Dermis microvascular lymphatic vessel endothelial cell (primary cell): ENCODE measurements around the gene TAAR8. TPM values are rescaled to one million over a fixed set of nuclear protein-coding genes. Genes with fewer than 3 reads are reported as not detected.
A peak's percentile ranks its signal among the peaks of the same experiment; 100 is the strongest.
"Not testable (repeated sequence)": the region's sequence is repeated elsewhere in the genome, so short reads cannot be mapped to it uniquely, and the experiment has no call there.

Source experiments
- DNase-seq, 2 donors: peaks; one replicate each; pipeline versions ENCODE4 v3.0.0 to v3.0.0-alpha.2; 2010; ENCODE audit warnings: low read depth in 2 of 2
- total RNA-seq: library from RNA; depleted of rRNA; stranded (reverse); fragments of >200 nt; gene quantifications from 2 replicates; pipeline ENCODE4 v1.2.1, GENCODE V29; 2014

The TAAR8 gene, protein sequence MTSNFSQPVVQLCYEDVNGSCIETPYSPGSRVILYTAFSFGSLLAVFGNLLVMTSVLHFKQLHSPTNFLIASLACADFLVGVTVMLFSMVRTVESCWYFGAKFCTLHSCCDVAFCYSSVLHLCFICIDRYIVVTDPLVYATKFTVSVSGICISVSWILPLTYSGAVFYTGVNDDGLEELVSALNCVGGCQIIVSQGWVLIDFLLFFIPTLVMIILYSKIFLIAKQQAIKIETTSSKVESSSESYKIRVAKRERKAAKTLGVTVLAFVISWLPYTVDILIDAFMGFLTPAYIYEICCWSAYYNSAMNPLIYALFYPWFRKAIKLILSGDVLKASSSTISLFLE
- not detected in 2 replicates for total RNA-seq

DNA sequence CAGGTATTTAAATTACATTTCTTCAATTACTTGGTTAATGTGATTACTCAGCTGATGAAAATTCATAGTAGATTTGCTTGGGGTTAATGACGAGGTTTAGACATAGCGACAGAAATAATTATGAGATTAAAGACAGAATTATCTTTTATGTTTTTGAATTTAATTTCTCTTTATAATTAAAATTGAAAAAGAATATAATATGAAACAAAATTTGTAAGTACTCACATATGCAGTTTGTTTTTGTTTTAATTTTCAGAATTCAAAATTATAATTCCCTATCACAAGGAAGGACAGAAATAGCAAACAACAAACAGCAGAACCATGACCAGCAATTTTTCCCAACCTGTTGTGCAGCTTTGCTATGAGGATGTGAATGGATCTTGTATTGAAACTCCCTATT, at the start of gene TAAR8:
TSS of gene TAAR8 (plus strand) at position 301 of the 400 bp plus-strand sequence. CDS start at position 322, 21 bp downstream.
- no peak for DNase-seq

DNA sequence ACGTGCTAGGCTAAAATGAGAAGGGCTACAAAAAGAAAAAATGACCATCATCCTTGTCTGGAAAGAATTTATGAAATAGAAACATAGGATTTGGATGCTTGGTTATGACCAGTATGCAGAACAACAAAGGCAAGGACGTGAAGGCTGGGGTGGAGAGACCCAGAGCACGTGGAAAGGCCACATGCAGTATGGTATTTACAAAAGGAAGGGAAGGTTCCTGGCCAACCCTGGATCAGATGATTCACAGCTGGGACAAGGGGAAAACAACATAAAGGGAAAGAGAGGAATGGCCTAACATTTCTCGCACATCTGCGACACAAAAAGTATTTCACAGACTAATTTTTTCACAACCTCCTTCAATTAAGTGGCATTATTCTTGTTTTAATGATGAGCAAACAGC, 47.7 kb upstream of the TAAR8 start:
- peak; percentile 94 to 96 for DNase-seq

DNA sequence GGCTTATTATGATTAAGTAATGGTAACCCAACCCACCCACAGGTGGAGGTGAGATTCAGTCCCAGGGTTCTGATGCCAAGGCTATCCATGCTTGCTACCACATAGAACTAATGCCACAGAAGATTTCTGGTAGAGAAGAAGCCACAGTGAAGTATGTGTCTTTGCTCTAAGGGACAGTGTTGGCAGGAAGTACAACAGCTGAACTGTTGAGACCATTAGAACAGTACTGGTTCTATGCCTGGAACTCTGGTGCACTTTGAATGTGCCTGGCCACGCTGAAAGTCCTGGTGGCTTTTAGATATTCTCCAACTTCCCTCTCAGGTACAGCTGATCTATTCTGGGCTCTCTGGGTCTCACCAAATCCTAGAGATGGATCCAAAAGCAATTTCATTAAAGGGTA, 47.3 kb upstream of the TAAR8 start:
- no peak for DNase-seq

DNA sequence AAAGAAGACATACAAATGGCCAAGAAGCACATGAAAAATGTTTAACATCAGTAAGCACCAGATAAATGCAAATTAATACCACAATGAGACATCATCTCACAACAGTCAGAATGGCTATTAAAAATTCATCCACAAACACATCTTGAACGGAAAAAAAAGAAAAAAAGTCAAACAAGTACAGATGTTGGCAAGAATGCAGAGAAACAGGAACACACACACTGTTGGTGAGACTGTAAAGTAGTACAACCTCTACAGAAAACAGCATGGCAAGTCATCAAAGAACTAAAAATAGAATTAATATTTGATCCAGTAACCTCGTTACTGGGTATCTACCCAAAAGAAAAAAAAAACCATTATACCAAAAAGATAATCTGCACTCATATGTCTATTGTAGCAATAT, 46.0 kb upstream of the TAAR8 start:
- DNase-seq: no peak

DNA sequence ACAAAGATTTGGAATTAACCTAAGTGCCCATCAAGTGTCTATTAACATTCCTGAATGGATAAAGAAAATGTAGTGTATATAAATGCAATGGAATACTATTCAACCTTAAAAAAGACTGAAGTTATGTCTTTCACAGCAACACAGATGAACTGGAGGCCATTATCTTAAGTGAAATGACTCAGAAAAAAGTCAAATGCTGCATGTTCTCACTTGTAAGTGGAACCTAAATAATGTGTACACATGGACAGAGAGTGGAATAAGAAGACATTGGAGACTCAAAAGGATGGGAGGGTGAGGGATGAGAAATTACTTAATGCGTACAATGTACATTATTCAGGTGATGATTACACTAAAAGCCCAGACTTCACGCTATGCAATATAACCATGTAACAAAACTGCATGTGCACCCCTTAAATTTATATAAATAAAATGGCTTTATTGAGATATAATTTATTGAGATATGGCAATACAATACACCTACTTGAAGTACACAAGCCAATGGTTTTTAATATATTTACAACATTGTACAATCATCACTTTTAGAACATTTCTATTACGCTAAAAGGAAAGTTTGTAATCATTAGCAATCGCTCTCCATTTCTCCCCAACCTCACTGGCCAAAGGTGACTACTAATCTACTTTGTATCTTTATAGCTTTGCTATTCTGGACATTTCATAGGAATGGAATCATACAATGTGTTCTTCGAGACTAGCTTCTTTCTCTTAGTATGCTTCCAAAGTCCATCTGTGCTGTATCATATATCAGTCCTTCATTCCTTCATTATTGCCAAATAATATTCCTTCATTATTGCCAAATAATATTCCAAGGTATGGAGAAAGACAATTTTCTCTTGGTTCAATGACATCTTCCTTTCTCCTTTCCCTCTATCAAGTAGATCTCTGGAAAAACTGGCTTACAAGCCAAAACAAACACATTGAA, 45.3 kb upstream of the TAAR8 start:
- DNase-seq: no peak

DNA sequence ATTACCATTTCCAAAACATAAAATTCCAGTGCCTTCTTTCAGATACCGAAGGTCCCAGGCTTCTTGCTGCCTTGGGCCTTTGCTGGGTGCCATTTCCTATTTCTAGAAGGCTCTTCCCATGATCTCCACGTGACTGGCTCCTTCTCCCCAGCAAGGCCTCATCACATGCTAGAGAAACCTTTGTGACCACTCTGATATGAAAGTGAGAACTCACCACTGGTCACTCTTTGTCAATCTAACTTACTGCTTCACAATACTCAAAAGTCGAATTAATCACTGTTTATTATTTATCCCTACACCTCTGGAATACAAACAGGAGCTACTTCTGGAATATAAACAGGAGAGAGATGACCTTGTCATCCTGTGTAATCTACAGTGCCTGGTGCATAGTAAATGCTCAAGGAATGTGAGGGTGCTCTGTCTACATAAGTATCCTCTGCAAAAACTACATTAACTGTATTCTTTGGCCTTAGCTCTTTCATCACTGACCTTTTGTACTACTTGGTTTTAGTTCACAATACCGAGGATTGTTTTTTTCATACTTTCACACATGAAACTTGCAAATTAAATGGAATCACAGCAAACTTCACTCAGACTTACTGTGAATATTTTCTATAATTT, 41.2 kb upstream of the TAAR8 start:
- DNase-seq: peak in 1 of 2 donors; percentile 29

DNA sequence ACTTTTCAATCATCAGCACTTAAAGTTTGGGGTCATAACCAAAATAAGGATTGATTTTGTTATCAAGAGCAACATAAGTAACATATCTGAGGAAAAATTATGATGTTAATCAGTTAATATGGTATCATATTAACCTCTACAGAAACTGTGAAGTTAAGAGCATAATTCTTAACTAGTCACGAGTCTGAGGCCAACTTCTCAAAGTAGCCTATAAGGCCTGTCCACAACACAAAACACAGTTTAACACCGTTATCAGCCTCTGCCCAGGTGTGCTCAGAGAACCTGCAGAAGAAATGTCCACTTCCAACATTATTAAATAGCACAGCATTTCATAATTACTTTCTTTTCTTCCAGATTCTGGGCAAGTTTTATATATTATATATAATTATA, 40.6 kb upstream of the TAAR8 start:
- DNase-seq: peak in 1 of 2 donors; percentile 37

DNA sequence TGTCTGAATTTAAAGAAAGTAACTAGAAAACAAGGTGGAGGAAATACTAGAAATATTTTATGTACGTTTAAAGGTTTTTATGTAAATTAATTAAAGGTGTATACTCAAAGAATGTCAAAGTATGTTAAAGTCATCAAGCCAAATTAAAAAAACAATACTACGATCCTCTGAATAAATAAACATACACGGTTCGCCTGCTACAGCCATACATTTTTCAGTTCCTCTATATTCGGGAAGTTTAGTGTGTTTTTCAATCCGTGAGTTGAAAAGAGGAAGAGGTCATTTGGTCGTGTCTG, 40.2 kb upstream of the TAAR8 start:
- DNase-seq: no peak

DNA sequence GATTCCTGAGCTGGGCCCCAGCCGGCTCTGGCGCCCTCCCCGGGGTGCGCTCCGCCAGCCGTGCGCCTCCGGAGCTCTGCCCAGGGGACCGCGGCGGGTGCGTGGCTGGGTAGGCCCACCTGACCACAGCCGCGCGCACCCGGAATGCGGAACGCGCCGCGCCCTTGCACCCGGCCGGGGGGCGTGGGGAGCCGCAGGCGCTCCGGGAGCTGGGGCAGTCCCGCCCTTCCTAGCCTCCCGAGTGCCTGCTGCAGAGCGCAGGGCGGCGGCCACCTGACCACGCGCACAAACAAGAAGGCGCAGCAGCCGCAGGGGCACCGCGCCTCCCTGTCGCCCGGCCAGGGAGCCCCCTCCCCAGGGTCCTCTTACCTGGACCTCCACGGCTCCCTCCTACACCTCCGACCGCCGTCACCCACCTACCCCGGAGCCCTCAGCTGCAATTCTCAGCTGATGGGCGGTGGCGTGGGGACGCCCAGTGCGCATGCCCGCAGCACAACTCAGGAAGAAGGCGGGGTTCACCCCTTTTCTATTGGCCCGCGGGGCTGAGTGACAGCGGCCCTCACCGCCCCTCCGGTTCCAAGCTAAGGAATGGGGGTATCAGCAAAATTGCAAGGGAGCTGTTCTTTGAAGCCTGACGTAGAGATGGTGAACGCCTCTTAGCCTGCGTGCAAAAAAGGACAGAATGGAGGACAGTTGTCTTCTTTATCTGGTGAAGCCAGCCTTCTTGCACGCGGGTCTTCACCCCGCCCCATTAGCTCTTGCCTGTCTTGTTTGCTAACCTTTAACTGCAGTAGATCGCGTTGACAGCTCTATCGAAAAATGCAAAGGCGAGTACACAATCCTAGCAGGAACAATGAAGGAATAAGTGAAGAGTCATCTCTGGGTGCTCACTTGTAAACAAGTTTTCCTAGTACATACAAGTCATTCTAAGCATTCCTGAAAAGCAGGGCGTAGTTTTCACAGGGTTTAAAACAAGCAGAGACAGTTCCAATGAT, 39.5 kb upstream of the TAAR8 start, which contains the start of gene STX7:
TSS of gene STX7 (minus strand) at position 479 of the 995 bp plus-strand sequence. CDS start 9,586 bp downstream, outside the sequence.
- DNase-seq: peak; percentile 63 to 87

DNA sequence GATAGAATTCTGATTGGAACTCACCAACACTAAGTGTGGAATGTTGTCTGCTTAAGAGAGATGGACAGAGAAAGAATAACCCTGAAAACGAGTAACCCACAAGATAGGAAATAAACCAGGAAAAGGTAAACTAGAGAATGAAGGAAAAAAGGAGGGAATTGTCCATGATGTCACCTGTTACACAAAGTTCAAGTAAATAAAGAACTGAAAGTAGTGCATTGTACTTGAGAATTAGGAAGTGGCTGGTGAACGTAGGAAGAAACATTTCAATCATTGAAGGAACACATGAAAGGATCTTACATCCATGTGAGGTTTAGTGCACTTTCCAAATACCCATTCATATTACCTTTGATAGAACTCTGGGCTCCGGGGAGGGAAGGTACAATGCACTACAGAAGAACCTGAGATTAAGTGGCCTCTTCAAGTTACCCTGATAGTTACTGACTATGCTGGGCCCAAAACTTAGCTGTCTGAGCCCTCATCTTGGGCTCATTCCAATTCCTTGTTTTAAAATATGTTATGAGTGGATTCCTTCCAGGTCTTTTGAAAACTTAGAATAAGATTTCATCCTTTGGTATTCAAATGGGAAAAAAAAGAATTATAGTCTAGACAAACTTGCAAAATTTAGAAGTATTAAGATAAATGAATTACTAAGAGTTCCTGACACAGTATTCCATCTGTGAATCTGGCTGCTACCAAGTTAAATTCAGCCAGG, 38.5 kb upstream of the TAAR8 start:
- DNase-seq: no peak

DNA sequence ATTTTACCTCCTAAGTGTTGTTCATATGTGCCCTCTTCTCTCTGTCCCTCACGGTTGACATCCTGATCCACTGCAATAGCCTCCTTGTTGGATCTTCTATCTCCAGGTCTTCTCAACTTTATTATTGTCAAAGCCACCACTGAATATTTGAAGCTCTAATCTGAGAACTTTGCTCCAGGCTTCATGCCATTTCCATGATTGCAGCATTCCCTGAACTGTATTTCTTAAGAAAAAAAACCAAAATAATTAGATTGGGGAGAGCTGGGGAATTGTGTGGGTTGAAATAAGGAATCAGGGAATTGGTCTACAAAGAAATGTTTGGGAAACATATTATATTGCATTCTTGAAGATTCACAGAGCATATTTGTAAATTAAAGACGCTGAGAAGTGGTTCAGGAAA, 37.1 kb upstream of the TAAR8 start:
- no peak for DNase-seq

DNA sequence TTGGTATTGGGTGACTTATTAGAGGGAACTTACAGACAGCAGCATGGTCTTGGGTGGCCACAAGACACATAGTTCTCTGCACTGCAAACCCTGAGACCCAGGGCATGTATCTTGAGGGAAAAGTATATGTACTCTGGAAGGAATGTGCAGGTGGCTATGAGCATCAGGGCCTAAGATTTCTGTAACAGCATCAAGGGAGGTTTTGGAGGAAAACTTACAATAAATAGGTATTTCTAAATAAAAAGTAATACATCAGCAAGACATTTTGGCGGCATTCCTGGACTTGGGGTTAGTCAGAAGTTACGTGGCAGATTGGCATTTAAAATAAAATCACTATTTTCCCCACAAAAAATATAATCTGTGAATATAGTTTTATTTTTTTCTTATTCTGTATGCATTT, 31.5 kb upstream of the TAAR8 start:
- no peak for DNase-seq

DNA sequence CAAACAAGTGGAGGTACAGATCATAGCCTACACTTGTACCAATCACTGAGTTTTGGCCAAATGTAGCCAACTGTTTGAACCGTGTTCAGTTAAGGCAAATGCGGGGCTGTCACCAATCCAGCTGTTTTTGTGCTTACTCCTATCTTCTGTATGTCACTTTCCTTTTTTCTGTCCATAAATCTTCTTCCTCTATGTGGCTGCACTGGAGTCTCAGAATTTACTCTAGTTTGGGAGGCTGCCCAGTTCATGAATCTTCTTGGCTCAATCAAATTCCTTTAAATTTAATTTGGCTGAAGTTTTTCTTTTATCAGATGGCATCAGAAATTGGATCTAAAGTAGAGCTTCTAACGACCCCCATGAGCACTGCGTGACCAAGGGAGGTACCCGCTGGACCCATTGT, 27.8 kb upstream of the TAAR8 start:
- no peak for DNase-seq

DNA sequence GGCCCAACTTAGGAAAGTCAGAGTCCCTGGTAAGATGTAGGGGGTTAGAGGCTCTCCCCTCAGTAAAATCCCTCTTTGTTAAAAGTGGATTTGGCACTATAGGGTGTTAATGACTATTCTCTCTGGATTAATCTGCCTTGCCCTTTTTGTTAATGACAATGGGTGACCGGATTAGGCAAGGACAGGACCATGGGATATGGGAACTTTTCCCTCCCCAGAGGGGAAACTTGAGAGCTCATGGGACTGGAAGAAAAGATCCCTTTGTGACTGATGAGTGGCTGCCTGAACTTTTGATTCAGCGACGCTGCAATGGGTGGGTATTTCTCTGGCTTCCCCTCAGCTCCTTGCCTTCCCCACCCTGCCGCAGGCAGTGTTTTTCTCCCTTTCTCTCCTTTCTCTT, 26.6 kb upstream of the TAAR8 start:
- no peak for DNase-seq

DNA sequence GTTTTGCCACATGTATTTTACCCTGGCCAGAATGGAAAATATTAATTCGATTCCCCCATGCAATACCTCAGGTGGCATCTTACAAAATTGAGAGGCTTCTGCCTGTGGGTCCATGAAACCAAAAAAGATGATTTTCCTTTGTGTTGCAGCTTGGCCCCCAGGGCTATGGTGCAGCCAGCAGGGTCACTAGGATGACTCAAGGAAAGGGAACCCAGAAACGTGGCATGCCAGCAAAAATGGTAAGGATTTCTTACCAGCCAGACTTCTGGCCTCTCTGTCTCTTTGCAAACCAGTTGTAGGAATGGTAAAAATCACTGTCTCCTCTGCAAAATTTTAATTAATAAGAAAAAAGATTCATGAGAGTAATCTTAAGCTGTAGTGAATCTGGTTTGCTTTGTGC, 26.0 kb upstream of the TAAR8 start:
- no peak for DNase-seq

DNA sequence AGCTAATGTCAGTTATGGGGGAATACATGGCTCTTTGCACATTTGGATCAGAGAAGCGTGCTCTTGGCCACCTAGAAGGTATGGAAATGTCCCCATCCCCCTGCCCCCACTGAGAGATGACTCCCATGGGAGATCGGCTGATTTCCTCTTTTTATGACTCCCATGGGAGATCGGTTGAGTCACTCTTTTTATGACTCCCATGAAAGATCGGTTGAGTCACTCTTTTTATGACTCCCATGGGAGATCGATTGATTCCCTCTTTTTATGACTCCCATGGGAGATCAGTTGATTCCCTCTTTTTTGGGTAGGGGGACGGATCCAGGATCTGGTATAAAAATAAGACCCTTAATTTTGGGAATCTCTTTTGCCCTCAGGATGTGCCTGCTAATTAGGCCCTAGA, 24.7 kb upstream of the TAAR8 start:
- DNase-seq: no peak

DNA sequence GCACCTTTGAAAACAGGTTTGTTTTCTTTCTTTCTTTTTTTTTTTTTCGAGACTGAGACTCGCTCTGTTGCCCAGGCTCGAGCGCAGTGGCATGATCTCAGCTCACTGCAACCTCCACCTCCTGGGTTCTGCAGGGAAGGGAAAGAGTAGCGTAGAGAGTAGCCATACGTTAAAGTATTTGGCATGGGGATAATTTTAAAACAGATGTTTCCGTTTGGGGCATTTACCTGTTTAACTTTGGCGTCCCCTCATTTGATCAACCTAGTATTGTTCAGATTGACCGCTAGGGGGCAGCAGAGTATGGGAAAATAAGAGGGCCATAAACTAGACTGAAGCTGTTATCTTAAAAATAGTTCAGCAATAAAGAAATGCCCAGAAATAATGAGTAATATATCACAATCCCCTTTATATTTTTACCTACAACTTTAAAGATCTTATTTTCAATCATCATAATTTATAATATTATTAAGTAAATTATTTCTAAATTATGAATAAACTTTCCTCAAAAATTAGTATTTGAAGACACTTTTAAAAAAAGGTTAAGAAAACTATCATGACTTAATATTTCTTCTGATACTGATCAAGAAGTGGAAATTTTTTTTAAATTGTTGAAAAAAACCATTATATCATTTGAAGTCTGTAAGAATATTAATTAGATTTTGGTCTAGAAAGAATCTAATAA, 22.0 kb upstream of the TAAR8 start:
- DNase-seq: peak; percentile 54 to 77

DNA sequence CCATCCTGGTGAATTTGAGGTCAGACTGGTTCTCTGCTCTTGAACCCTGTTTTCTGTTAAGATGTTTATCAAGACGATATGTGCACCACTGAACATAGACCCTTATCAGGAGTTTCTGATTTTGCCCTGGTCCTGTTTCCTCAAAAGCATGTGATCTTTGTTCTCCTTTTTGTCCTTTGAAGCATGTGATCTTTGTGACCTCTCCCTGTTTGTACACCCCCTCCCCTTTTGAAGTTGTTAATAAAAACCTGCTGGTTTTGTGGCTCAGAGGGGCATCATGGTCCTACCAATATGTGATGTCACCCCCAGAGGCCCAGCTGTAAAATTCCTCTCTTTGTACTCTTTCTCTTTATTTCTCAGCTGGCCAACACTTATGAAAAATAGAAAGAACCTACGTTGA, 17.9 kb upstream of the TAAR8 start:
- DNase-seq: not testable (repeated sequence)

DNA sequence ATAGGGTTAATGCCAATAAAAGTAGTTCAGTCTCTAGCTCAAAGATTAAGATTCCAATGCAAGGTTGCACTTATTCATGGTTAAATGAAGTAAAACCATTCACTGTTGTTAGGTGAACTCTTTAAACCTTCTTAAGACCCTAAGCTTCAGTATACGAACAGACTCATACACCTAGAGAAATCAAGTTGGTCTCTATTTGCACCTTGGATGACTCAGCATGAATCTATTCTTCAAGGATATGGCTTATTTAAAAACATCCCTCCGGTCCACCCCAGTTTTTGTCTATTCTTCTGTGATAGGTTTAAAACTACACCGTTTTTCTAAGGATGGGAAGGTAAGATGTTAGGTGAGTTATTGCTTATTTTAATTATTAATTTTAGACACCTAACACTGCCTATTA, 15.3 kb upstream of the TAAR8 start:
- DNase-seq: no peak

DNA sequence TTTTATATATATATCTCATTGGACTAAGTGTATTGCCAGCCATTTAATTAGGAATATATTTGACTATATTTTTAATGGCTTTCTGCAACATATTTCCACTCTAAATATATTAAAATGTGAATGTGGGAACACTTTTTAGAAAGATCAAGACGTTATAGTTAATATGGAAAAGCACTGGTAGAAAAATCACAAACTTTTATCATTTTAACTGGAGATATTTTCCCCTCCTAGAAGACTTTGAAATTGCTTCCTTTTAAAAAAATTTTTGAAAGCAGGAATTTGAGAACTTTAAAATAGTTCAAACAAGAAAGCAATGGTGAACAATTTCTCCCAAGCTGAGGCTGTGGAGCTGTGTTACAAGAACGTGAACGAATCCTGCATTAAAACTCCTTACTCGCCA, 14.5 kb upstream of the TAAR8 start, which contains the start of gene TAAR9:
TSS of gene TAAR9 (plus strand) at position 301 of the 400 bp plus-strand sequence. CDS start at position 314, 13 bp downstream.
- DNase-seq: no peak
